Endothelial cell of umbilical vein (primary cell): Measurements from ENCODE around the gene EML2. TPM values are rescaled to one million over a fixed set of nuclear protein-coding genes. Genes with fewer than 3 reads are reported as not detected.

ENCODE experiments used
- BruUV-seq: library from RNA; stranded (reverse); fragments of 400-500 nt; replicated peaks from 2 replicates; lab custom pipeline; 2021; lab: Mats Ljungman, UMichigan
- CTCF ChIA-PET: fragments of 300-600, 350-600 bp; sonication (Branson Sonifier 250); formaldehyde crosslinking; loops from one replicate; lab custom pipeline; 2021; ENCODE audit warnings: antibody characterized with exemption, inconsistent platforms; lab: Charles Lee
- POLR2A ChIA-PET: fragments of 300-600, 350-600 bp; sonication (Branson Sonifier 250); formaldehyde crosslinking; loops from one replicate; lab custom pipeline; 2021; ENCODE audit warnings: antibody characterized with exemption, inconsistent platforms; lab: Charles Lee
- DNase-seq: peaks from one replicate; pipeline ENCODE4 v3.0.0-alpha.2; 2011; ENCODE audit warnings: low read depth, low spot score
- FAIRE-seq: peaks from 2 replicates; lab custom pipeline; 2011; peaks lifted over from hg19 to GRCh38; lab: Jason Lieb, UNC
- H2AFZ ChIP-seq: 2 replicates; pipeline ENCODE4 v1.6.0; 2012; ENCODE audit warnings: low read depth, low read length, control low read depth, inconsistent platforms
- H3K27ac ChIP-seq: 2 replicates; pipeline ENCODE4 v1.5.1; 2011; ENCODE audit warnings: low read depth, mild to moderate bottlenecking, control low read depth, low read length, moderate library complexity; ENCODE audit not compliant: insufficient read depth
- H3K27me3 ChIP-seq, 2 experiments: 2 replicates each; pipeline versions ENCODE4 v1.6.0 to v1.6.1; 2011; ENCODE audit warnings: low read length in 2 of 2, mixed read lengths in 1 of 2; ENCODE audit not compliant: control insufficient read depth in 2 of 2, insufficient read depth in 2 of 2
- H3K36me3 ChIP-seq, 2 experiments: 2 replicates in 1 of 2; 3 replicates in 1 of 2; pipeline ENCODE4 v1.5.1; 2011; ENCODE audit warnings: low read length in 2 of 2, mild to moderate bottlenecking in 1 of 2, moderate library complexity in 1 of 2; ENCODE audit not compliant: control insufficient read depth in 2 of 2, insufficient read depth in 2 of 2; ENCODE audit errors: extremely low read depth in 1 of 2
- H3K4me1 ChIP-seq: 3 replicates; pipeline ENCODE4 v1.5.1; 2011; ENCODE audit warnings: mild to moderate bottlenecking, low read length; ENCODE audit not compliant: control insufficient read depth, insufficient read depth; ENCODE audit errors: extremely low read depth
- H3K4me2 ChIP-seq: 2 replicates; pipeline ENCODE4 v1.6.1; 2011; ENCODE audit warnings: low read length, control low read depth, mixed read lengths; ENCODE audit not compliant: insufficient read depth
- H3K4me3 ChIP-seq, 3 experiments: fragments of 200-600 bp in 1 of 3; sonication (generic), shearing (Covaris generic) in 1 of 3; replicated peaks in 1 of 3; 2 replicates each; pipeline ENCODE4 v1.5.1; 2011 to 2016; ENCODE audit warnings: control low read depth in 3 of 3, low read length in 3 of 3, mild to moderate bottlenecking in 2 of 3, inconsistent platforms in 1 of 3, low read depth in 1 of 3, moderate library complexity in 1 of 3; ENCODE audit not compliant: insufficient read depth in 1 of 3
- H3K79me2 ChIP-seq: 2 replicates; pipeline ENCODE4 v1.6.0; 2012; ENCODE audit warnings: low read length, inconsistent platforms; ENCODE audit not compliant: control insufficient read depth, insufficient read depth
- H3K9ac ChIP-seq: replicated peaks from 2 replicates; pipeline ENCODE3; 2011; ENCODE audit warnings: low read length, control low read depth; ENCODE audit not compliant: insufficient read depth; ENCODE audit errors: extremely low read depth
- H3K9me1 ChIP-seq: replicated peaks from 3 replicates; pipeline ENCODE4 v1.6.0; 2011; ENCODE audit warnings: mild to moderate bottlenecking, low read length; ENCODE audit not compliant: control insufficient read depth, insufficient read depth; ENCODE audit errors: extremely low read depth
- H3K9me3 ChIP-seq: replicated peaks from 2 replicates; pipeline ENCODE4 v1.5.1; 2012; ENCODE audit warnings: low read length, inconsistent platforms; ENCODE audit not compliant: control insufficient read depth, insufficient read depth
- H4K20me1 ChIP-seq: replicated peaks from 2 replicates; pipeline ENCODE3; 2011; ENCODE audit warnings: mild to moderate bottlenecking, low read length; ENCODE audit not compliant: control insufficient read depth, insufficient read depth; ENCODE audit errors: extremely low read depth
- EZH2 ChIP-seq: IDR thresholded peaks from 2 replicates; pipeline ENCODE4 v1.6.1; 2012; ENCODE audit warnings: borderline replicate concordance, low read depth, mild to moderate bottlenecking, moderate library complexity, low read length, inconsistent platforms; ENCODE audit not compliant: severe bottlenecking
- FOS ChIP-seq: IDR thresholded peaks from 2 replicates; pipeline ENCODE4 v1.6.1; 2011; ENCODE audit warnings: mild to moderate bottlenecking, low read length, moderate library complexity, borderline replicate concordance; ENCODE audit not compliant: insufficient read depth
- GATA2 ChIP-seq: IDR thresholded peaks from 2 replicates; pipeline ENCODE4 v1.7.0; 2011; ENCODE audit warnings: low read depth, mild to moderate bottlenecking, moderate library complexity, mixed read lengths, low read length; ENCODE audit not compliant: insufficient read length, insufficient read depth
- JUN ChIP-seq: IDR thresholded peaks from 2 replicates; pipeline ENCODE4 v1.6.1; 2011; ENCODE audit warnings: borderline replicate concordance, low read depth; ENCODE audit not compliant: insufficient read length, insufficient read depth
- MAX ChIP-seq: IDR thresholded peaks from 2 replicates; pipeline ENCODE4 v1.6.1; 2011; ENCODE audit not compliant: insufficient read depth, insufficient read length
- MYC ChIP-seq: IDR thresholded peaks from one replicate; pipeline ENCODE4 v1.6.1; 2011; ENCODE audit warnings: mild to moderate bottlenecking, low read depth, low read length
- POLR2A ChIP-seq: IDR thresholded peaks from 2 replicates; pipeline ENCODE4 v1.6.1; 2012; ENCODE audit warnings: low read depth, mild to moderate bottlenecking, control low read depth, low read length
- POLR2AphosphoS5 ChIP-seq: IDR thresholded peaks from 2 replicates; pipeline ENCODE4 v1.6.1; 2012; ENCODE audit warnings: low read depth, mild to moderate bottlenecking, control low read depth, low read length, moderate library complexity; ENCODE audit not compliant: insufficient read depth
- dilution Hi-C: fragments of 300-500 bp; cut with MboI; formaldehyde crosslinking; loops from one replicate; pipeline ENCODE4 v1.15.0; 2019; ENCODE audit warnings: low sequenced_read_pairs; ENCODE audit not compliant: extremely low pct_ligation_motif_present
- intact Hi-C: fragments of 100-400 bp; cut with micrococcal nuclease; formaldehyde crosslinking; loops from one replicate; pipeline ENCODE4 v1.10.0; 2022
- polyA plus RNA-seq, 4 experiments: library from polyadenylated mRNA; depleted of rRNA in 3 of 4; stranded (reverse) in 3 of 4; unstranded in 1 of 4; fragments of >200 nt; gene quantifications; 2 replicates each; pipeline versions ENCODE4 v1.2.1 to v1.2.3, GENCODE V29; 2011 to 2012; ENCODE audit warnings: missing spikeins in 1 of 4
- total RNA-seq: library from RNA; stranded (reverse); gene quantifications from 2 replicates; pipeline ENCODE4 v1.2.3, GENCODE V29; 2021
- TF ChIP-seq, protein P1 (sequence below), 2 donors: IDR thresholded peaks; 1 replicate in 1 of 2; 2 replicates in 1 of 2; pipeline ENCODE4 v1.5.1; 2011; ENCODE audit warnings: low read length in 2 of 2, mild to moderate bottlenecking in 2 of 2, moderate library complexity in 2 of 2, control low read depth in 1 of 2, inconsistent platforms in 1 of 2, low read depth in 1 of 2; ENCODE audit not compliant: insufficient read depth in 1 of 2; ENCODE audit errors: extremely low read depth in 1 of 2

The EML2 gene
- total and polyA plus RNA-seq, 2 donors (not counting 3 experiments of a cell fraction or from before 2014, with no cell fraction given), result 23.3 to 28.9 TPM

DNA sequence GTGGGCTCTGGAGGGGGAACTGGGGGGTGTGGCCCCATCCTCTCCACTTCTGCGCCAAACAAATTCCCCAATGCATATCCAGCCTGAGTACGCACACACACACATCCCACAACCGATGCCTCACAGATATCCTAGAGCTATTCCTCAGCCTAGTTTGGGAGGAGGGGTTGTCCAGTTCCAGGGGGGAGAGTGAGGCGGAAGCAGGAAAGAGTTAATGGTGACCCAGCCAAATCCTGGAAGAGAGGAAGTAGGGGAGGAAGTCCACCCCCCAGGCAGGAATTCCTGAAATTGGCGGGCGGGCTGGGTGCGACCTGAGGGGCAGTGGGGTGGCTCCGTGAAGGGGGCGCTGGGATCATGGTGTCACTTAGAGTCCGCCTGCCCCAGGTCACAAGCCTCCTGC, 38.1 kb downstream of the EML2 start:
- no peak for TF ChIP-seq MAX
- TF ChIP-seq GATA2, result peak; percentile 24
- peak; percentile 19 for TF ChIP-seq FOS
- TF ChIP-seq, protein P1, sequence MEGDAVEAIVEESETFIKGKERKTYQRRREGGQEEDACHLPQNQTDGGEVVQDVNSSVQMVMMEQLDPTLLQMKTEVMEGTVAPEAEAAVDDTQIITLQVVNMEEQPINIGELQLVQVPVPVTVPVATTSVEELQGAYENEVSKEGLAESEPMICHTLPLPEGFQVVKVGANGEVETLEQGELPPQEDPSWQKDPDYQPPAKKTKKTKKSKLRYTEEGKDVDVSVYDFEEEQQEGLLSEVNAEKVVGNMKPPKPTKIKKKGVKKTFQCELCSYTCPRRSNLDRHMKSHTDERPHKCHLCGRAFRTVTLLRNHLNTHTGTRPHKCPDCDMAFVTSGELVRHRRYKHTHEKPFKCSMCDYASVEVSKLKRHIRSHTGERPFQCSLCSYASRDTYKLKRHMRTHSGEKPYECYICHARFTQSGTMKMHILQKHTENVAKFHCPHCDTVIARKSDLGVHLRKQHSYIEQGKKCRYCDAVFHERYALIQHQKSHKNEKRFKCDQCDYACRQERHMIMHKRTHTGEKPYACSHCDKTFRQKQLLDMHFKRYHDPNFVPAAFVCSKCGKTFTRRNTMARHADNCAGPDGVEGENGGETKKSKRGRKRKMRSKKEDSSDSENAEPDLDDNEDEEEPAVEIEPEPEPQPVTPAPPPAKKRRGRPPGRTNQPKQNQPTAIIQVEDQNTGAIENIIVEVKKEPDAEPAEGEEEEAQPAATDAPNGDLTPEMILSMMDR (IDR thresholded peaks at IDR 0.05; ENCODE audit: extremely low read depth in 1 of 2, insufficient read depth in 1 of 2, low read depth in 1 of 2, low read length in 2 of 2), result no peak
- no peak for TF ChIP-seq JUN
- TF ChIP-seq POLR2AphosphoS5, result peak; percentile 46
- TF ChIP-seq MYC, result no peak
- no peak for TF ChIP-seq POLR2A
- no peak for TF ChIP-seq EZH2
- ChIA-PET CTCF (interaction anchor here (0.8 to 2.1 kb wide), 5 partner anchors 15 to 122 kb away, joined by 3 to 23 read pairs (median 4); partner anchors contain the start of gene QPCTL), POLR2A (no interaction called here)
- H3K27ac ChIP-seq, result peak overlapping the region; percentile 9
- no TSS peak for BruUV-seq
- intact Hi-C loops (loop anchor here (1.0 kb wide), 1 partner anchor 9 kb away; no protein-coding TSS in a partner anchor), dilution Hi-C loops (no loop called here)
- FAIRE-seq (peak; percentile 85), DNase-seq (peak; percentile 18)
- no peaks in the 10 kb centered on the region for H3K27me3 ChIP-seq
- no peaks in the 10 kb centered on the region for H4K20me1 ChIP-seq
- H3K4me3 ChIP-seq, result peak overlapping the region; percentile 53 to 84 (median 80)
- H3K4me1 ChIP-seq, result peaks cover 55% of the 10 kb centered on the region
- no peaks in the 10 kb centered on the region for H3K9me1 ChIP-seq
- peaks cover 40% of the 10 kb centered on the region for H3K79me2 ChIP-seq
- H3K9me3 ChIP-seq, result no peaks in the 10 kb centered on the region
- H3K4me2 ChIP-seq, result peak overlapping the region; percentile 90
- peak overlapping the region; percentile 66 for H3K9ac ChIP-seq
- H2AFZ ChIP-seq, result peak overlapping the region; percentile 76
- H3K36me3 ChIP-seq, result no peaks in the 10 kb centered on the region
